ENCODE data around the gene PLA2G4A. TPM values are rescaled to one million over a fixed set of nuclear protein-coding genes. Genes with fewer than 3 reads are reported as not detected.

Gene PLA2G4A
- total and polyA plus RNA-seq, 5 experiments from 2014 or later = 0.13 TPM; not detected in 4

DNA sequence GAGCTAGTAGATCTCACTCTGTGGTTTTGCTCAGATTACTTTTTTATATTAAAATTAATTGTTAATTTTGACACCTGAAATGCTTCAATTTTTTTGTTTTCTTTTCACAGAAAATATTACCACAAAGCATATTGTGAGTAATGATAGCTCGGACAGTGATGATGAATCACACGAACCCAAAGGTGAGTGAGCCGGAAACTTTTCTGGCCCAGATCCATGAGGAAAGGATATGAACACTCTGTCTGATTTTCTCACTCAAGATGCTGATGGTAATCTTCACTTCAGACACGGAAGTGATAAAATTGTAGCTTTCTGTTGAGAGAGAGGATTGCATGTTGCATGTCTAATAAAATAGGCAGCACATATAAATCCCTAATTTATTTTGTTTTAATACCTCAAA lies 121.8 kb downstream of the PLA2G4A start:
- Mint-ChIP-seq H3K4me1 (no peaks in the 10 kb centered on the region), H3K4me3 (no peak overlapping the region), H3K9me3 (peaks cover 0 to 2% (median 0%) of the 10 kb centered on the region in 9 donors), H3K27ac (no peak overlapping the region), H3K36me3 (no peaks in the 10 kb centered on the region), H3K27me3 (peaks cover 0 to 4% (median 0%) of the 10 kb centered on the region in 5 donors)
- POLR2A ChIA-PET = no interaction called here
- no peak for ATAC-seq
- no peak for DNase-seq

DNA sequence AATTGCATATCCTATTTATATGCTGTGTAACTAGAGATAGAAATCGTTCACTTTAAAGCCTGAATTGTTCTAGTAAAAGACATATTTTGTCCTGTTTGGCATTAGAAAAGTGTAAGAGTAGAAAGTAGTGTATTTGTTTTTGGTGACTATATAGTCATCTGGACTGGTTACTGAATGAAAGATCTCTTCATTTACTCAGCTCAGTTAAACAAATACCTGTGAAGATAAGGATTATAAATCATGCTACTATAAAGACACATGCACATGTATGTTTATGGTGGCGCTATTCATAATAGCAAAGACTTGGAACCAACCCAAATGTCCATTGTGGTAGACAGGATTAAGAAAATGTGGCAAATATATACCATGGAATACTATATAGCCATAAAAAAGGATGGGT lies 125.1 kb downstream of the PLA2G4A start:
- no peak for ATAC-seq
- POLR2A ChIA-PET = no interaction called here
- Mint-ChIP-seq H3K9me3 (peaks cover 0 to 2% (median 0%) of the 10 kb centered on the region in 9 donors), H3K4me1 (no peaks in the 10 kb centered on the region), H3K27ac (no peak overlapping the region), H3K4me3 (no peak overlapping the region), H3K27me3 (peaks cover 0 to 4% (median 0%) of the 10 kb centered on the region in 5 donors), H3K36me3 (no peaks in the 10 kb centered on the region)
- DNase-seq = no peak

- ATAC-seq (no peak), DNase-seq (no peak)
- Mint-ChIP-seq H3K4me1 (no peaks in the 10 kb centered on the region), H3K36me3 (no peaks in the 10 kb centered on the region), H3K27ac (no peak overlapping the region), H3K4me3 (no peak overlapping the region), H3K27me3 (peaks cover 0 to 4% (median 0%) of the 10 kb centered on the region in 5 donors), H3K9me3 (no peaks in the 10 kb centered on the region)
- POLR2A ChIA-PET = no interaction called here
Observed at GRCh38 chr1:186957314-186957713, 128.6 kb downstream of the PLA2G4A start.

- no peak overlapping the region for H3K27ac Mint-ChIP-seq
- no peak for ATAC-seq
- no peaks in the 10 kb centered on the region for H3K9me3 Mint-ChIP-seq
- peaks cover 0 to 4% (median 0%) of the 10 kb centered on the region in 5 donors for H3K27me3 Mint-ChIP-seq
- POLR2A ChIA-PET = no interaction called here
- H3K36me3 Mint-ChIP-seq = no peaks in the 10 kb centered on the region
- DNase-seq = no peak
- H3K4me3 Mint-ChIP-seq = no peak overlapping the region
- H3K4me1 Mint-ChIP-seq = no peaks in the 10 kb centered on the region
Observed at GRCh38 chr1:186958520-186958919, 129.8 kb downstream of the PLA2G4A start.

GRCh38 chr1:186960861-186961260 lies 132.1 kb downstream of the PLA2G4A start:
- Mint-ChIP-seq H3K27me3 (no peaks in the 10 kb centered on the region), H3K4me1 (no peaks in the 10 kb centered on the region), H3K27ac (no peak overlapping the region), H3K9me3 (no peaks in the 10 kb centered on the region), H3K36me3 (no peaks in the 10 kb centered on the region), H3K4me3 (no peak overlapping the region)
- ATAC-seq = no peak
- DNase-seq = no peak
- POLR2A ChIA-PET = no interaction called here

DNA sequence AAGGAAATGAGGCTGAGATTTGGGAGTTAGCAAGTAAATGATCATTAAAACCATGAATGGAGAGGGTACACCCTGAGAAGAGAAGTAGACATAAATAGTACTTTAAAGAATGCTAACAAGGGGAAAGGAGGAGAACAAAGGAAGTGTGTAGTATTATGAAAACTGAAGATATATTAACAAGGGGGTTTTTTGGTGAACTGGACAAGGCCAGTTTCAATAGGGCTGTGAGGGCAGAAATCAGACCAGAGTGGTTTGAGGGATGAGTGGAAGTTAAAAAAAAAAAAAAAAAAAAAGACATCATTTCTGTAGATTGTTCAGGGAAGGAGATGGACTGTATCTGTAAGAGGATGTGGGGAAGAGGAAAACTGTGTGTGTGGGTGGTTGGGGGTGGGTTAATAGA lies 137.1 kb downstream of the PLA2G4A start:
- H3K27ac Mint-ChIP-seq = no peak overlapping the region
- H3K4me1 Mint-ChIP-seq = no peaks in the 10 kb centered on the region
- no peak overlapping the region for H3K4me3 Mint-ChIP-seq
- H3K27me3 Mint-ChIP-seq = peaks cover 0 to 2% (median 0%) of the 10 kb centered on the region in 5 donors
- H3K9me3 Mint-ChIP-seq = no peaks in the 10 kb centered on the region
- H3K36me3 Mint-ChIP-seq = no peaks in the 10 kb centered on the region
- ATAC-seq (no peak), DNase-seq (no peak)
- POLR2A ChIA-PET = no interaction called here

GRCh38 chr1:186966456-186966855 lies 137.7 kb downstream of the PLA2G4A start:
- no peaks in the 10 kb centered on the region for H3K9me3 Mint-ChIP-seq
- POLR2A ChIA-PET = no interaction called here
- DNase-seq (no peak), ATAC-seq (no peak)
- peaks cover 0 to 2% (median 0%) of the 10 kb centered on the region in 5 donors for H3K27me3 Mint-ChIP-seq
- H3K27ac Mint-ChIP-seq = no peak overlapping the region
- H3K36me3 Mint-ChIP-seq = no peaks in the 10 kb centered on the region
- no peaks in the 10 kb centered on the region for H3K4me1 Mint-ChIP-seq
- H3K4me3 Mint-ChIP-seq = no peak overlapping the region

DNA sequence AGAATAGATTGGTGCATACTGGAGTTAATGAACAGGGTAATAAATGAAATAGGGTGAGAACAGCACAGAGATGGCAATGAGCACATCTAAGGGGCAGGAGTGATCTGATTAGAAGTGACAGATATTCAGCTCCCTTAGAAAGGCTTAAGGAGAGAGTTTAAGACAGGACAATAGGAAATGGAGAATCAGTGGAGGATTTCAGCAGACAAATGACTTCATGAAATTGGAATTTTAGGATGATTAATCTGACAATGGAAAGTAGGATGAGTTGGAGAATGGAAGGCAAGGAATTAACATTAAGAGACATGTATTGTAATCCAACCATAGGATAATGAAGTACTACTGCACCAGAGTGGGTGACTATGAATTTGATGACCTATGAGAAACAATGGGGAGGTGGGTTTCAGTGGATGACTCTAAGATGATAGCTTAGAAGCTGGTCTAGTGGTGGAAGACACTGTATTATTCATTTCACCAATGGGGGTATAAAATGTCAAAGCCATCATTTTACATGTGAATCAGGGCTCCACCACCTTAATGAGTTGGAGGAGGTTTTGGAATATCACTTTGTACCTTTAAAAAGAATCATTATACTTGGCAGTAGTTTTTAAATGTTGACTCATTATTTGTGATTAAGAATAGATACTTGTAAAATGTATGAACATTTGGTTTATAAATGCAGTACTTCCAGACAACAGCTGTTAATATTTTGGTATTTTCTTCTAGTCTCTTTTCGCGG lies 139.1 kb downstream of the PLA2G4A start:
- no peaks in the 10 kb centered on the region for H3K9me3 Mint-ChIP-seq
- H3K4me1 Mint-ChIP-seq = no peaks in the 10 kb centered on the region
- POLR2A ChIA-PET = no interaction called here
- no peak overlapping the region for H3K27ac Mint-ChIP-seq
- H3K27me3 Mint-ChIP-seq = peaks cover 0 to 8% (median 2%) of the 10 kb centered on the region in 5 donors
- DNase-seq (no peak), ATAC-seq (no peak)
- no peaks in the 10 kb centered on the region for H3K36me3 Mint-ChIP-seq
- no peak overlapping the region for H3K4me3 Mint-ChIP-seq

- ATAC-seq (no peak), DNase-seq (no peak)
- POLR2A ChIA-PET = no interaction called here
- Mint-ChIP-seq H3K4me1 (no peaks in the 10 kb centered on the region), H3K36me3 (no peaks in the 10 kb centered on the region), H3K27me3 (peaks cover 2 to 15% (median 7%) of the 10 kb centered on the region in 5 donors), H3K9me3 (no peaks in the 10 kb centered on the region), H3K27ac (no peak overlapping the region), H3K4me3 (no peak overlapping the region)
Observed at GRCh38 chr1:186974774-186975181, 146.0 kb downstream of the PLA2G4A start.

GRCh38 chr1:186975220-186975619 lies 146.5 kb downstream of the PLA2G4A start:
- Mint-ChIP-seq H3K9me3 (no peaks in the 10 kb centered on the region), H3K27me3 (peaks cover 2 to 17% (median 7%) of the 10 kb centered on the region in 5 donors), H3K27ac (no peak overlapping the region), H3K4me1 (no peaks in the 10 kb centered on the region), H3K36me3 (no peaks in the 10 kb centered on the region), H3K4me3 (no peak overlapping the region)
- ATAC-seq (no peak), DNase-seq (no peak)
- POLR2A ChIA-PET = no interaction called here

DNA sequence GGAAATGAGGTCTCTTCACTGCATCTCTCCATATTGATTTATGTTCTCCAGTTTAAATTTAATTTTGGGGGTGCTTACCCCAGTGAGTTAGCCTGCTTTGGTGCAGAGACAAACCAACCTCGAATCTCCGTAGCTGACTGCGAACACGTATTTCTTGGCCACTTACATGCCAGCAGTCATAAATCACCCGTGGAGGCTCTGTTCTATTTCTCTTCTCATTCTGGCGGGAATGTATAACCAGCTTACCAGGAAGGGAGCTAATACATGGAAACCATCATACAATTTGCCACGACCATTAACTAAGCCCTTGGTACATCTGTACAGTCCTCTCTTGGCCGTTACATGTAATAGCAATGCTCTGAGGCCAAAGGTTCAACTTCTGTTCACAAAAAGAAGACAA lies 148.0 kb downstream of the PLA2G4A start:
- no peaks in the 10 kb centered on the region for H3K4me1 Mint-ChIP-seq
- POLR2A ChIA-PET = no interaction called here
- H3K9me3 Mint-ChIP-seq = no peaks in the 10 kb centered on the region
- DNase-seq = no peak
- ATAC-seq = no peak
- H3K27ac Mint-ChIP-seq = no peak overlapping the region
- H3K27me3 Mint-ChIP-seq = peaks cover 2 to 17% (median 7%) of the 10 kb centered on the region in 5 donors
- H3K4me3 Mint-ChIP-seq = no peak overlapping the region
- H3K36me3 Mint-ChIP-seq = no peaks in the 10 kb centered on the region

DNA sequence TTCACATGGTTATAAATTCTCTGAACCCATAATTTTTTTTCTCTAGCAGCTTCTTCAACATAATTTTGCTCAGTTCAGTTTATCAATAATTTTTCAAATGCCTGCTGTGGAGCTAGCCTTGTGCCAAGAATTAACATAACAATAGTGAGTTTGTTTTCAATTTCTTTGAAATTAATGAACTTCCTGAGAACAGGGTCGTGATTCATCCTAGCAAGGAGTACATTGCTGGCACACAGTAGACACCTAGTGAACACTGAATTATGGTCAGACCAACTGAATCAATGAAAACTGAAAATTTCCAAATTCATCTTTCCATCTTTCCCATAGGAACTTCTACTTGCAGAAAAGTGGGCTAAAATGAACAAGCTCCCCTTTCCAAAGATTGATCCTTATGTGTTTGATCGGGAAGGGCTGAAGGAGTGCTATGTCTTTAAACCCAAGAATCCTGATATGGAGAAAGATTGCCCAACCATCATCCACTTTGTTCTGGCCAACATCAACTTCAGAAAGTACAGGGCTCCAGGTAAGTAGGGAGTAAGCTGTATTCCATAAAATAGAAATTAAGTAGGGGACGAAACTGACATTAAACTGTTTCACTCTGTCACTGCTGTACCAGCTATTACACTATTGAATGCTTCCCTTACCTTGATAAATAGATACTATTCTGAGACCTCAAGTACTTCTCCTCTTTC lies 148.7 kb downstream of the PLA2G4A start:
- no peaks in the 10 kb centered on the region for H3K36me3 Mint-ChIP-seq
- no peak for DNase-seq
- no peak overlapping the region for H3K4me3 Mint-ChIP-seq
- no peak for ATAC-seq
- H3K4me1 Mint-ChIP-seq = no peaks in the 10 kb centered on the region
- peaks cover 2 to 17% (median 7%) of the 10 kb centered on the region in 5 donors for H3K27me3 Mint-ChIP-seq
- POLR2A ChIA-PET = no interaction called here
- H3K27ac Mint-ChIP-seq = no peak overlapping the region
- H3K9me3 Mint-ChIP-seq = no peaks in the 10 kb centered on the region

- Mint-ChIP-seq H3K27ac (no peak overlapping the region), H3K4me1 (no peaks in the 10 kb centered on the region), H3K9me3 (no peaks in the 10 kb centered on the region), H3K27me3 (peaks cover 0 to 17% (median 2%) of the 10 kb centered on the region in 5 donors), H3K36me3 (no peaks in the 10 kb centered on the region), H3K4me3 (no peak overlapping the region)
- no peak for ATAC-seq
- POLR2A ChIA-PET = no interaction called here
- no peak for DNase-seq
Observed at GRCh38 chr1:186978596-186979556, 150.1 kb downstream of the PLA2G4A start.

Measured in naive thymus-derived CD8-positive, alpha-beta T cell (primary cell).